Fibroblast of skin of back (primary cell): ENCODE results near the gene ZNF581.

Experiments
- DNase-seq: peaks from one replicate; pipeline ENCODE4 v3.0.0-alpha.2; 2013

ZNF581 gene

DNA sequence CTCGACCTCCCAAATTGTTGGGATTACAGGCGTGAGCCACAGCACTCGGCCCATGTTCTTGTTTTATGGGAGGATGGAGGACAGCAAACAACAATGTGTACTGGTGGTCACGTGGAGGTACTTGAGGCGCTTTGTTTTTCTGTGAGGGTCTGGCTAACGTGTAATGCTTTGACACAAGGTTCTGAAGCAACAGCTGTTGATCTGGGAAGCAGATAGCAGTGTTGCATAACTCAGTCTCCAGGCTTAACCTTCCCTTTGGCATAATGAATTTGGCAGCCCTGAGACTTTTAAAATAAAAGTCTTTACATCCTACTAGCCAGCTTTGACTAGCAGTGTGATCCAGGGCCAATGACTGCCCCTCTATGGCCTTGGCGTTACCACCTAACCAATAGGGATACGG, 9.6 kb upstream of the ZNF581 start:
- no peak for DNase-seq

DNA sequence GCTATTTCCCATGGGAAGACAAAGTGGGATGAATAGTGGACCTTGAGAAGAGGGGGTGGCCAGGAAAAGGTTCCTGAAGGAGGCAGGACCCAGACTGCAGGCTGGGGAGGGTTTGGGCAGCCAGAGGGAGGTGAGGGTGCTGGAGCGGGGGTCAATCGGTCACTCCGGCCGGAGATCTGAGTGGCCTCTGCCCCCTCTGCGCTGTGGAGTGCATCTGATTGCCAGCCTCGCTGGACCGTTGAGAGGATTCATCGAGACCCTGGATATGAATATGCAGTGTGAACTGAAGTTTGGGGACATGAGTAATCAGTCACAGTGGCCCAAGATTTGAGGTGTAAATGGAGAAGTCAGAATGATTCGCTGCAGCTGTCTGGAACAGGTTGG, 8.1 kb upstream of the ZNF581 start:
- DNase-seq, result no peak

DNA sequence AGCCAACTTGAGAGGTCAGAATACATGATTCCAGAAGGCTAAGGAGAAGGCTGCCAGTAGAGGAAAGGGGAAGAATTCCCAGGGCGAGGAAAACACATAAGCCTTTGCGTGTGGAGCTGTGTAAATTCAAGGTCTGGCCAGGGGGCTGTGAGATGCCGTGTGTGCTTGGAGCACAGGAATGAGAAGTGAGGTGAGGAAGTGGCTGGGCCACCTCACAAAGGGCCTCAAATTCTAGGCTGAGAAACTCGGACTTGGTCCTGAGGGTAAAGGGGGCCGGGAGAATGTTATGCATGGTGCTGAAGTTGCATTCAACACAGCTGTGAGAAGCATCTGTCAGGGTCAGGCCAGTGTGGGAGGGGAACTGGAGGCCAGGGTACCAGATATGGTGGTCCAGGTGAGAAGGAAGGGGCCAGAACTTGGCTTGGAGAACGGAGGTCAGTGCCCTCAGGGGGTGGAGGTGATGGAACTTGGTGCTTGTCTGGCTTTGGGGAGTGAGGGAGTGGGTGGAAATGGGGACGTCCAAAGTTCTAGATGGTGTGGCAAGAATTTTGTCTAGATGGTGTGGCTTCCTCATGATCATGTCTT, 7.5 kb upstream of the ZNF581 start:
- DNase-seq, result no peak

DNA sequence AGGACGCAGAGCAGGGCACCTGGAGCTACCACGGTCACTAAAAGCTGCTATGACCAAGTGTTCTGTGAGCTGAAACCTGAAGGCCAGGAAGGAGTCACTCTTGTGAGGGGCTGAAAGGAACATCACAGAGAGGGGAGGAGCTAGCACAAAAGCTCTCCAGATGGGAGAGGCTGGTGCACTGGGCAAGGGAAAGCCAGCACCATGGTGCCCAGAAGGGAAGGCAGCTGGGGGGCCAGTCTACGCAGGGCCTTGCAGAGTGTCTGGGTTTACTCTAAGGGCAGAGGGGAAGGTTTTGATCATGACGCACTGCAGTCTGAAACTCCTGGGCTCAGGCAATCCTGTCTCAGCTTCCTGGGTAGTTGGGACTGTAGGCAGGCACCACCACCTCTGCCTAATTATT, 6.7 kb upstream of the ZNF581 start:
- DNase-seq, result no peak

DNA sequence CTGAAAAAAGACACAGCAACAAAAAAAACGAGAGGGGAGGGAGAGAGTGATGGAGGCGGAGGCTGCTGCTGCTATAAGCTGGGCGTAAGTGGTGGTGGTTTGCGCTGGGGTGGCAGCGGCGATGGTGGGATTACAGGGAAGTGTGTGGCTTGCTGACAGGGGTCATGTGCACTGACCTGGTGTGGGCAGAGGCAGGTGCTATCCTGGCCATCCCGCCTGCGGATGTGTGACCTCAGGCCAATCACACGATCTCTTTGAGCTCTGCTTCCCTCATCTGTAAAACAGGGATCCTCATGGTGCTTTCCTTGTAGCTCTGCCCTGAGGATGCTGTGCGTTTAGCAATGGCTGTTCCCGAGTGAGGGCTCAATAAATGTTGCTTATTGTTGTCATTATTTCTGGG, 5.9 kb upstream of the ZNF581 start:
- DNase-seq, result no peak

DNA sequence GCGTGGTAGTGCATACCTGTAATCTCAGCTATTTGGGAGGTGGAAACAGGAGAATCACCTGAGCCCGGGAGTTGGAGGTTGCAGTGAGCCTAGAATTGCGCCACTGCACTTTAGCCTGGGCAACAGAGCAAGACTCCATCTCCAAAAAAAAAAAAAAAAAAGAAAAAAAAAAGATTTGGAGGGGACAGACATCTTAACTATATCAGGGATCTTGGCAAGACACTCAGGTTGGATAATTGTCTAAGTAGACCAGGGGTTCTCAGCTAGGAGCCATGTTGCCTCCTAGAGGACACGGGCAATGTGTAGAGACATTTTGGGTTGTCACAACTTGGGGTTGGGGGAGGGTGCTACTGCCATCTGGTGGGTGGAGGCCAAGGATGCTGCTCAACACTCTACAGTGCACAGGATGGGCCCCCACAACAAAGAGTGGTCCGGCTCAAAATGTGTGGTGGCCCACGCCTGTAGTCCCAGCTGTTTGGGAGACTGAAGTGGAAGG, 4.5 kb upstream of the ZNF581 start:
- peak; percentile 64 for DNase-seq

DNA sequence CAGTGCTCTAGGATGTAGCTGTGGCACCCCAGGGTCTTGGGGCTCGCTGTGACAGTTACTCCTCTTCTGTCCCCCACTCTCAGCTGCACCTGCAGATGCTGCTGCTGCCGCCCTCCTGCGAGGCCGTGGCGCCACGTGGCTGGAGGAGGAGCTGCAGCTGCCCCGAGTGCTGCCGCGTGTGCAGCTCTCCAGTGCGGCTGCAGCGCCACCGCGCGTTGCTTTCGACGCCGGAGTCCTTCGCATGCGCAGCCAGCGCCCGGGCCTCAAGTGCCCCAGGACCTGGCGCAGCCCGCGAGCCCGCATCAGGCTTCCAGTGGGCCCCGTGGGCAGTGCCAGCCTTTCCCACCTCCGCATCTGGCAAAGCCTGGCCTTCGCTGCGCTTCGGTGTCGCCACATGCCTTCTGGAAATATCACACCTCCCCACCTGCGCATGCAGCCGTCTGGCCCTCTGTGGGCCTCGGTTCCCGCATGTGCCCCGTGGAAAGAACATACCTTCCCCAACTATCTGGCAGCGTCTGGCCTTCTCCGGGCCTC, 3.3 kb upstream of the ZNF581 start:
- DNase-seq, result peak; percentile 78

DNA sequence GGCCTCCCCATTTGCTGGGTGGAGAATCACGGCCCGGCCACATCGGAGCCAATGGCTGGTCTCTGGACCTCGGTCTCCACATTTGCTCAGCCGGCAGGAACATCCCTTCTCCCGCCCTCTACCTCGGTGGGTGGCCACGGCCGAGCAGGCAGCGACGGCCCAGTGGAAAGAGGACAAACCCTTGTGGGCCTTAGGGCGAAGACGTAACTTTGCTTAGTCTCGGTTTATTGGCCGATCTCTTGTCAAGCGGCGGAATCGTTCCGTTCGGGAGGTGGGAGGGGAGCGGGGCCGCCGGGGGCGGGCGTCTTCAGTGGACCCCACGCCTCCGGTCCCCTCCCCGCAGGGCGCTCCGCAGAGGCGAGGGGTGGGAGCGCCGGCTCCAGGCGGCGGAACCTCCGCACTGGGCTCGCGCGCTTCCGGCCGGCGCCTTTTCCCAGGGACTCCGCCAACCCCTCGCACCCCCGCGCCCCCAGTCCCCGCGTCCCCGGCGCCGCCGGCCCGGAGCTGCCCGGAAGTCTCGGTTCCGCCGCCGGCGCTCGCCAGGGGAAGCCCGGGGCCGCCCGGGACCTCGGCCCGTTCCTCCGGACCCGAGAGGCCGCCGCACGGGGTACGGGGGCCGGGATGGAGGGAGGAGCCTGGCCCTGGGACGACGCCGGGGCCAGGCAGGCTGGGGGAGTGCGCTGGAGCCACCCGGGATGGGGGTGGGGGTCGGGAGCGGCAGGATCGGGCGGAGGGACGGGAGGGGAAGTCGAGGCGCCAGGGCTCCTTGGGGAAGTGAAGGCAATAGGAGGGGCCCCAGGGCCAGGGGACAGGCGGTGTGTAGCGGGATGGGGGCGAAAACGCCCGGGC, 2.6 kb upstream of the ZNF581 start, which contains the start of gene ZNF580:
ZNF580 (plus strand) TSS at position 426 of the 849 bp plus-strand sequence. CDS start 1,507 bp downstream, outside the sequence.
- DNase-seq, result peak; percentile 83

DNA sequence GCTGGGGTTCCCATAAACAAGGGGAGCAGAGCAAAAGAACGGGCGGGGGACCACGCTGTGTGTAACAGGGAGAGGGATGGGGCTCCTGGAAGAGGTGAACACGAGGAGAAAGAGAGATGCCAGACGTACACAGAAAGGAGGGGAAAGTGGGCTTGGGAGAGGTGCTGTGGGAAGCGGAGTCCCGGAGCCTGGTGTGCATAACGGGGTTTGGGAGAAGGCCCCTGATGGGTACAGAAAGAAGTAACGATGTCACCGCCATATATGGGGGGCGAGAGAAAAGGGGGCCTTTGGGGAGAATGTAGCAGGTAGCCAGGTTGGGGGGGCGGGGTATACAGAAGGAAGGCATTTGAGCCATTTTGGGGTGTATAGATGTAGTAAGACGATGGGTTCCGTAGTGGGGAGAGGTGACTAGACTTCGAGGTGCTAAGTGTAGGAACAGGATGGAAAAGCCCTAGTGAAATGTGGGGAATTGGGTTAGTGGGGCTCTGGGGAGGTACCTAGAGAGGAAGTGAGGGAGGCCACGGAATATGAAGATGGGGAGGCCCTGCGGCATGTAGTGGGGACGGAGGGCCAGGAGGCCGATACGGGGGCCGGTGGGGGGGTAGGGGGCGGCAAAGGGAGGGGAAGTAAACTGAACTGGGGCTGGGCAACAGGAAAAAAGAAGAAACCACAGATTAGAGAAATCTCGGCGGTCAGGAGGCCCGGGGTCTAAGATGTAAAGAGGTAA, 1.9 kb upstream of the ZNF581 start:
- DNase-seq, result no peak

DNA sequence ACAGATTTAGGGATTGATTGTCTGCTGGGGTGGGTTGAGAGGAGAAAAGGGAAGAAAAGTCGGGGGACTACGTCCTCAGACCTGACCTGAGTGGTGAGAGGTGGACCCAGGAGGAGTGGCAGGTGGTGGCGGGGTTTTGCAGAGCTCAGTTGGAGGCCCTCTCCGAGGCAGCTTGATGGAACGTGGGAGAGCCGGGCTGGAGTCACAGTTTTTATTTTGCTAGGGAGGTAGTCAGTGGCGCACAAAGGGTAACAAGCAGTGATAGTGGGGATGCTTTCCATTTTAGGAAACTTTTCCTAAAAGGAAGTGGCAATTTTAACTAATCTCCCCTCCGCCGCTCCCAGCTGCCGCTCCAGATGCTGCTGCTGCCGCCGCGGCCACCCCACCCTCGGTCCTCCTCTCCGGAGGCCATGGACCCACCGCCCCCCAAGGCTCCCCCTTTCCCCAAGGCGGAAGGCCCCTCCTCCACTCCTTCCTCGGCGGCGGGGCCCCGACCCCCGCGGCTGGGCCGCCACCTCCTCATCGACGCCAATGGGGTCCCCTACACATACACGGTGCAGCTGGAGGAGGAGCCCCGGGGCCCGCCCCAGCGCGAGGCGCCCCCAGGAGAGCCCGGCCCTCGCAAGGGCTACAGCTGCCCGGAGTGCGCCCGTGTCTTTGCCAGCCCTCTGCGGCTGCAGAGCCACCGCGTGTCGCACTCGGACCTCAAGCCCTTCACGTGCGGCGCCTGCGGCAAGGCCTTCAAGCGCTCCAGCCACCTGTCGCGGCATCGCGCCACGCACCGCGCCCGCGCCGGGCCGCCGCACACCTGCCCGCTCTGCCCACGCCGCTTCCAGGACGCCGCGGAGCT, 1.1 kb upstream of the ZNF581 start:
- DNase-seq, result peak; percentile 21

DNA sequence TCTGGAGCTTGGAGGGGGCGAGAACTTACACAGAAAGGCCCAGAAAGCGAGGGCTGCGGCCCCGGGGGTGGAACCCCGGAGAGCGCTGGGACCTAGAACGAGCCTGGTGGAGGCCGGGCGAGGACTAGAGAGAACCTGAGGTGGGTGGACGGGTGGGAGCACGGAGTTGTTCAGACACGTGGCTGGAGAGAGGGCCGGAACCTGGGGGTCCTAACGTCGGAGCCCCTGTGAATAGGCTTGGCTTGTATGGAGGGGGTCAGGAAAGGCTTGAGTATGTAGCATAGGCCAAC, 383 bp downstream of the ZNF581 start:
- DNase-seq, result no peak

DNA sequence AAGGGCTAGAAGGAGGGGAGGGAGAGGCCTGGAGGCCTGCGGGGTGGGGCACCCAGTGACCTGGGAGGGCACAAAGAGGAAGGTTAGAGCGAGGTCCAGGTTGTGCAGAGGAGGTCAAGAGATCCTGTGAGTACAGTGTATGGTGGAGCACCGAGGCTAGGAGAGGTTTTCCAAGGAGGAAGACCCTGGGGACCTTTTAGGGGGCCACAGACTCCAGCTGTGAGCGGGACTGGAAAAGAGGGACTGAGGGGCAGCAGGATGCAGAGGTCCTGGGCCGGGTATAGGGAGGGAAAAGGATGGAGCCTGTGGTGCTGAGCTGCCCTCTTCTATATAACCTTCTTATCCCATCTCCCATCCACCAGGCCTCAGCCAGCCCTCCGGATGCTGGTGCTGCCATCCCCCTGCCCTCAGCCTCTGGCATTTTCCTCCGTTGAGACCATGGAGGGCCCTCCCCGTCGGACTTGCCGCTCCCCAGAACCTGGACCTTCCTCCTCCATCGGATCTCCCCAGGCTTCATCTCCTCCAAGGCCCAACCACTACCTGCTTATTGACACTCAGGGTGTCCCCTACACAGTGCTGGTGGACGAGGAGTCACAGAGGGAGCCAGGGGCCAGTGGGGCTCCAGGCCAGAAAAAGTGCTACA, 863 bp downstream of the ZNF581 start:
- no peak for DNase-seq

DNA sequence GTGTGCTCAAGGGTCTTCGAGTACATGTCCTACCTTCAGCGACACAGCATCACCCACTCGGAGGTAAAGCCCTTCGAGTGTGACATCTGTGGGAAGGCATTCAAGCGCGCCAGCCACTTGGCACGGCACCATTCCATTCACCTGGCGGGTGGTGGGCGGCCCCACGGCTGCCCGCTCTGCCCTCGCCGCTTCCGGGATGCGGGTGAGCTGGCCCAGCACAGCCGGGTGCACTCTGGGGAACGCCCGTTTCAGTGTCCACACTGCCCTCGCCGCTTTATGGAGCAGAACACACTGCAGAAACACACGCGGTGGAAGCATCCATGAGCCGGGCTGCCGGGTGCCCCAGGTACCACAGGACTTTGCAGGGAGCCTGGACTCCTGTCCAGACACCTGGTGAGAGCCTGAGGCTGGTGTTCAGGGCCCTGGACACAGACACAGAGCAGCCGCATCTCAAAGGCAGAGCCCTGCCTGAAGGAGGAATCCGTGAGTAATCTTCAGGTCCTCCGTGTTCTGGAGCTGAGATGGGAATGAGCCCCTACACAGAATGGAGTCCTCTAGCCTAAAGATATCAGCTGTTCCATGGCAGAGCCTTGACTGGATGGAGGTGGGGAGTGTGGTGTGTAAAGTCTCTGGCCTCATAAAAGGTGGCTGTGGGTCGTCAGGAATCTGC, 1.5 kb downstream of the ZNF581 start:
- no peak for DNase-seq

DNA sequence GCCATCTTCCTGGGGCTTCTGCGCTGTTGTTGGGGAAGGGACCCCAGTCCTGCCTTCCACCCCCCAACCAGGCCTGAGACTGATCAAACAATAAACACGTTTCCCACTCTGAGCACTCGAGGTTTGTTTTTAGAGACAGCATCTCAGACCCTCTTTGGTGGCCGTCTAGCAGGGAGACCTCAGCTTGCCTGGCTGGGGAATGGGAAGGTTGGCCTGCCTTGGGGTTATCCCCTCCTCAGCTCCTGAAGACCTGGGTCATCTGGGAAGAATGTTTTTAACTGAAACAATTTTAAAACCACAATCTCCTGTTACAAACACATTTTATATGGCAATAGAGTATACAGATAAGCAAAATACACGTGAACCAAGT, 2.0 kb downstream of the ZNF581 start:
- DNase-seq, result no peak

DNA sequence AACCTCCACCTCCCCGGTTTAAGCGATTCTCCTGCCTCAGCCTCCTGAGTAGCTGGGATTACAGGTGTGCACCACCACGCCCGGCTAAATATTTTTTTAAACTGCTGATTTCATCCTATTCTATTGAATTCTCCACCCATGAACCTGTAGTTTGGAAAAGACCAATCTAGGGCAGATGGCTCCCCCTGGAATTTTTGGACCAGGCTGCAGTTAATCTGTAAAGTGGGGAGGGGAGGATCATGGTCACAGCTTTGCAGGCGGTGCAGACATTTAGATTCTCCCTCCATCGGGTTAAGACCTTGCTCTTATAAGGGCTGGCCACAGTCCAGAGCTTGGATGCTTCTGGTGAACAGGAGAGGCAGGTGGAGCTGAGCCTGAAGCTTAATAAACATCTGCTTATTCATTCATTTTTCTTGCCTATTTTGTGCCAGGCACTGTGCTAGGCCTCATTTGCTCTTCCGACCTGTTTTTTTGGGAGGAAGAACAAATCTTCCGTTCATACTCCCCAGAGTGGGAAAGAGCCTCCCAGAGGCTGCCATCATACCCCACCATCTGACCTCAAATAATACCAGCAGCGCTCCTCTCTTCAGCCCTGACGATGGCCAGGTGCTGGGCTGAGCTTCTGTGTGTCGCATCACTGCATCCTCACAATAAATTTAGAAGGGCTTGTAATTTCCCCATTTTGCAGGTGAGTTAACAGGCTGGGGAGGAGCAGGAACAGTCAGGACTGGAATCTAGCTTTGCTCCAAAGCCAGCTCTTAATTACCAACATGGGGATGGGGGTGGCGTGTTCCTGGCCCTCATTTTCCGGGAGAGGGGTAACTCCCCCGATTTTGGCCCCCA, 3.7 kb downstream of the ZNF581 start:
- DNase-seq, result no peak

DNA sequence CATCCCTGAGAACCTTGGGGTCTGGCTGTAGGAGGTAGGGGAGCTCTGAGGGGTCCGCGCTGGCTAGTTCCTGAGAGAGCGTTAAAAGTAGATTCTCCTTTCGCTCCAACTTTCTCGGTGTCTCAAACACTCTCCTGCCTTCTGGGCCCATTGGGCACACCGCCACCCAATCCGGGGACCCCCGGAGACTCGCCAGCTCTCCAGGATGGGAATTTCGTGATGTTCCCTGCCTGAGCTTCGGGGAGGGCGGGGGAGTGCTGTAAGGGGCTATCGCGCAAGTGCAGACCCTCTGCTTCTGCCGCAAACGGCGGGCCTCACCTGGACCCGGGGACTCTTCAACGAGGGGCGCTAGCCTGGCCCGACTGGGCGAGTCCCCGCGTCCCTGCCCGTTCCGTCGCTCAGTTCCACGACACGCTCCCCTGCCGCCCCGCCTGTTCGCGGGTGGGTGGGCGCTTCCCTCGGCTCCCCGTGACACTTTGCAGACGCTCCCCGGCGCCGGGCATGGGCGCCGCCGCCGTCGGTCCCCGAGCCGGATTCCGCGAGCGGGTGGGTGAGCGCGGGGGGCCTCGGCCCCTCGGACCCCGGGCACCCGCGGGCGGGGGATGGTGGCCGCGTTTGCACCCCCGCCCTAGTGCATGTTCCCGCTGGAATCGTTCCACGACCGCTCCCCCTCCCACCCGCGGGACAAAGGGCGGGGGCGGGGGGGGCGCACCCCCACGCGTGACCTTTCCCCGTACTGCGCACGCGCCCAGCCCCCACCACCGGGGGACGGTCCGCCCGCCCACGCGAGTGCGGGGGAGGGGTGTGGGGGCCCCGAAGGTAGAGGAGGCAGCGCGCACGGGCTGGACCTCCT, 4.5 kb downstream of the ZNF581 start, which contains the start of gene CCDC106:
CCDC106 (plus strand) TSS at position 481 of the 853 bp plus-strand sequence. CDS start 835 bp downstream, outside the sequence.
- DNase-seq, result peak; percentile 78

DNA sequence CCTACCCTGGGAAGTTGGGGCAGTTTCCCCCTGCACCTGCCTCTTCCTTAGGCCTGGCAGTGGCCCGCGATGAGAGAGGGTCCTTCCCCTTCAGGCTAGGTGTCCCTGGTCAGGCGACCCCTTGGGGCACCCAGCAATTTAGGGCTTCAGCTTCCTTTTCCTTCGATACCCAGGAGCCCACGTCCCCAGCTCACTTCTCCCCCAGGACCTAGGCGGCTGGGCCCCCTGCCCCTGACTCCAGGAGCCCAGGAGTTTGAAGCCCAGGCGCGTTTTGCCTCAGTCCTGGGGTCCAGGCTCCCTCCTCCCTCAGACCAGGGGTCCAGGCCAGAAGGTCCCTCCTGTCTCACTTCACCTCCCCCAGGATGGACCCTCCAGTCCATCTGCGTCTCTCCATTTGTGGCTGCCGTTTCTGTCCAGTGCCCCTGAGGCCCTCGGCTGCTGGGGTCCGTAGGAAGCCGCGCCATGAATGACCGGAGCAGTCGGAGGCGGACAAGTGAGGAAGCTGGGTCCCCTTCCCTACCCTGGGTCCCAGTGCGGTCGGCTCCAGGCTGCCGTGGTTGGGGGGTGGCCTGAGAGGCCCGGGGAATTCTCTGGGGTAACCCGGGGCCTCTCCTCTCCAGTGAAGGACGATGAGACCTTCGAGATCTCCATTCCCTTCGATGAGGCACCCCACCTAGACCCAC, 5.3 kb downstream of the ZNF581 start:
- DNase-seq, result no peak

DNA sequence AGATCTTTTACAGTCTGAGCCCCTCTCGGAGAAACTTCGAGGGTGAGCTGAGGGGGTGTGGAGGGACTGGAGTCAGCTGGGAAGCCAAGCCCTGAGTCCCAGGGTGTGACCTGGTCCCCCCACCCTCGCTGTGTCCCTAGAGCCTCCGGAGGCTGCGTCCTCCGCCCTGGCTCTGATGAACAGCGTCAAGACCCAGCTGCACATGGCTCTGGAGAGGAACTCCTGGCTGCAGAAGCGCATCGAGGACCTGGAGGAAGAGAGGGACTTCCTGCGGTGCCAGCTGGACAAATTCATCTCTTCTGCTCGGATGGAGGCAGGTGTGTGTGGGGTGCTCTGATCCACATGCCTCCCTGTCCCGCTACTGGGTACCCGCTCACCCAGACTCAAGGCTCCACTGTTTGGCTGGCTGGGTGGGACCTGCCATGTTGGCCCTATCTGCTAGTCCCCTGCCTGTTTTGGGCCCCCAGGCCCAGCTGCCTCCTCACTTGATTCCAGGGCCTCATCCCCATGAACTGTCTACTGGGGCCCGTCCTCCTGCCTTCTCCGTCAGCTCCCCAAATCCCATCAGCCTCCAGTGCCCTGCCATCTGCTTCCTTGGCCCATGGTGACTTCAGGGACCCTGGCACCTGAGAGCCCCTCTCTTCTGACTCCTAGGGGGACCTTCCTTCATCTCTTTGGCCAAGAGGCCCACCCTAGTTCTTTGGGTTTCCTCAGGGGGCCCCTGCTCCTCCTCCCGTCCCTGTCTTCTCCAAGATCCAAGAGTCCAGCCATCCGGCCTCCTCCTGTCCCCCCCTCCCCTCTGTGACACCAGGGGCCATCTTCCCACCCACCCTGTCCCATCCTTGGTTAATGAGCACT, 6.0 kb downstream of the ZNF581 start:
- no peak for DNase-seq
